VCaP (cell line): ENCODE results near the gene MFSD11.
"Not testable (repeated sequence)": the region's sequence is repeated elsewhere in the genome, so short reads cannot be mapped to it uniquely, and the experiment has no call there.

Experiments used
- H3K27ac ChIP-seq: fragments of 450-650 bp; 2 replicates; pipeline ENCODE4 v1.5.1; 2017
- TF ChIP-seq, protein P1 (sequence below): fragments of 450-650 bp; conservative IDR thresholded peaks from 2 replicates; pipeline ENCODE4 v1.5.1; 2017; ENCODE audit warnings: mild to moderate bottlenecking, moderate library complexity

Gene MFSD11

DNA sequence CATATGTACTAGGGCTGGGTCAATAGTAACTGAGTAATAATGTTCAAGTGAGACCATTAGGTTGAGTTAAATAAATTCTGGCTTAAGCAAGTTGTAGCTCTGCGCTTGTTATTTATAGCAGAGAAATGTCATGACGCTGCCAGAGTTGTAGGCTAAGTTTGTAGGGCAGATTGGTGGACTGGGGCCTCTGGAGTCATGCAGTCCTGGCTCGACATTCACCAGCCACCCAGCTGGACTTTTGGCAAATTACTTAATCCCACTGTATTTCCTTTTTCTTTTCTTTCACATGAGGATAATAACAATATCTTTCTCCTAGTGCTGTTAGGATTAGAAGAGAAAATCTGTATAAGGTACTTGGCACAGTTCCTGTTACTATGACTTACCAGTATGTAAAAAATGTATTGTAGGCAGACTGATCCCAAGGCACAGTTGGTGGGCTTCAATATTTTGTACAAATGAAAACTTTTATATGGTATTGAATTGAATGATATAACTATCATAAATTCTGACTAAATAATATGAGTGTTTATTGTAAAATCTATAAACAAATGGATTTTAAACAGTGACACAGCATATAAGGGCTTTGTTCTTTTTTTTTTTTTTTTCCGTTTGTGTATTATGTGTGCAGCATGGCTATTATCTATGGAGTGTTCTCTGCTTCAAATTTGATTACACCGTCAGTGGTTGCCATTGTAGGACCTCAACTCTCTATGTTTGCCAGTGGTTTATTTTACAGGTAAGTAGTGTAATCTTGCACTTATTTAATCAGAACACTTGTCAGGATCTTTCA lies 2.6 kb downstream of the MFSD11 start:
- no peak overlapping the region for H3K27ac ChIP-seq
- TF ChIP-seq, protein P1, sequence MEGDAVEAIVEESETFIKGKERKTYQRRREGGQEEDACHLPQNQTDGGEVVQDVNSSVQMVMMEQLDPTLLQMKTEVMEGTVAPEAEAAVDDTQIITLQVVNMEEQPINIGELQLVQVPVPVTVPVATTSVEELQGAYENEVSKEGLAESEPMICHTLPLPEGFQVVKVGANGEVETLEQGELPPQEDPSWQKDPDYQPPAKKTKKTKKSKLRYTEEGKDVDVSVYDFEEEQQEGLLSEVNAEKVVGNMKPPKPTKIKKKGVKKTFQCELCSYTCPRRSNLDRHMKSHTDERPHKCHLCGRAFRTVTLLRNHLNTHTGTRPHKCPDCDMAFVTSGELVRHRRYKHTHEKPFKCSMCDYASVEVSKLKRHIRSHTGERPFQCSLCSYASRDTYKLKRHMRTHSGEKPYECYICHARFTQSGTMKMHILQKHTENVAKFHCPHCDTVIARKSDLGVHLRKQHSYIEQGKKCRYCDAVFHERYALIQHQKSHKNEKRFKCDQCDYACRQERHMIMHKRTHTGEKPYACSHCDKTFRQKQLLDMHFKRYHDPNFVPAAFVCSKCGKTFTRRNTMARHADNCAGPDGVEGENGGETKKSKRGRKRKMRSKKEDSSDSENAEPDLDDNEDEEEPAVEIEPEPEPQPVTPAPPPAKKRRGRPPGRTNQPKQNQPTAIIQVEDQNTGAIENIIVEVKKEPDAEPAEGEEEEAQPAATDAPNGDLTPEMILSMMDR: no peak

DNA sequence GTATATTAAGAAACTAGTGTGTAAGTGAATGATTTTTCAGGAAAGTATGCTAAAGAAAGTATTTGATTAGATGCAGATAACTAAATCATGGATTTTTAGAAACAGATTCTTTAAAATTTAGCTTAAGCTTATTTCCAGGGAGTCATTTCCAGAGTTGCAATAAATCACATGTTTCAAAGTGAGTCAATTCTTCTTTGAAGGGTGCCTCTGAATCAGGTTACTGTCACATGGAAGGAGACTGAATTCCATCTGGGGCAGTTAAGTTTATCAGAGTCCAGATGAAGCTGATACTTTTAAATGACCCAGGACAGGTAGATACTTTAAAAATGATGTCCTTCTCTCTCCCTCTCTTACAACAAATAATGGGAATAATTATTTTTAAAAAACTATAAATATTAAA lies 5.0 kb downstream of the MFSD11 start:
- H3K27ac ChIP-seq: no peak overlapping the region
- TF ChIP-seq, protein P1: no peak

DNA sequence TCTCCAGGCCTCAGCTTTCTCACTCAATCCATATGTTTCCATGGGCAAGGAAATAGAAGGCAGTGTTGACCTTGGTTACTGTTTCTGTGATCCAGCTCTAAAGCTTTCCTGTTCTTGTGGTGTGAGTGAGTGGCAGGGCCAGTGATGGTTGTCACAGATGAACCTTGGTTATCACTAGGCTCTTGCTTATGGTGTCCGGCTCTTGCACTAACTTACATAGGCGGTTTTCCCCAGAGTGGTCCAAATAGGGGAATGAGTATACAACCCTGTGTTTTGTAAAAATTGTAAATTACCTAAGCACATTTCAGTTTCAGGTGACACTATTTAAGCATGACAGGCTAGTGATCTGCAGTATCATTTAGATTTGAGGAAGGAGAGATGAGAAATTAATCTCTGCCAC lies 6.8 kb downstream of the MFSD11 start:
- no peak overlapping the region for H3K27ac ChIP-seq
- TF ChIP-seq, protein P1: no peak

DNA sequence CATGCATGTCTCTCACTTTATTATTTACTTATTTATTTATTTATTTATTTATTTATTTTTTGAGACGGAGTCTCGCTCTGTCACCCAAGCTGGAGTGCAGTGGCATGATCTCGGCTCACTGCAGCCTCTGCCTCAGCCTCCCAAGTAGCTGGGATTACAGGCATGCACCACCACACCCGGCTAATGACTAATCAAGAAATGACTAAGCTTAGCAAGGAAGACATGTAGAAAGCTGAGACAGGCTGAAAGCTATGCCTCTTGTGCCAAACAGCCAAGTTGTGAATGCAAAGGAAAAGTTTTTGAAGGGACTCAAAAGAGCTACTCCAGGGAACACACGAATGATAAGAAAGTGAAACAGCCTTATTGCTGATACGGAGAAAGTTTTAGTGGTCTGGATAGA lies 7.9 kb downstream of the MFSD11 start:
- H3K27ac ChIP-seq: not testable (repeated sequence)

DNA sequence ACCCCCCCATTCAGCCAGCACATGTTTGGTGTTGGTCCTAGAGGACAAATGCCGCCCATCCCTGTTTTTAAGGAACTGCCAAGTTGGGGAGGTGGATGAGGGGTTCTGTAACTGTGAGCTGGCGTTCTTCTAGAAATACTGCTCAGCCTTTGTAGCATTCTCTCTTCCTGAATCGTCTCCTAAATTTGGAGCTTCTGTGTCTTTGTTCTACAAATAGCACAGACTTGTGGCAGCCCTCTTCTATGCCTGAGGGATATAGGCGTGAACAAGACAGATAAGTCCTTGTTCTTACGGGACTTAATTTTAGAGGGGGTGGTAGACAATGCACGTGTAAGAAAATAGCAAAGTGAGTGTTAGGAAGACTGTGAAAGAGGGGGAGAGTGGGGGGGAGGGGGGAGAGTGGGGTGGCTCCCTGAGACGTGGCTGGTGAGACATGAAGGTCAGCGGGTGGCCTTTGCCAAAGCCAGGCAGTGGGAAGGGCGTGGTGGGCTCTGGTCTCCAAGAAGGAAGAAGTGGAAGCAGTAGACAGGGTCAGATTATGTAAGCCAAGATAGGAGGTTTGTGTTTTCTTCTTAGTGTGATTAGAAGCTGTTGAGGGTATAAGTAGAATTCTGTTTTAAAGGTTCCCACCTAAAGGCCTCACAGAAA lies 9.9 kb downstream of the MFSD11 start:
- TF ChIP-seq, protein P1: no peak
- no peak overlapping the region for H3K27ac ChIP-seq

DNA sequence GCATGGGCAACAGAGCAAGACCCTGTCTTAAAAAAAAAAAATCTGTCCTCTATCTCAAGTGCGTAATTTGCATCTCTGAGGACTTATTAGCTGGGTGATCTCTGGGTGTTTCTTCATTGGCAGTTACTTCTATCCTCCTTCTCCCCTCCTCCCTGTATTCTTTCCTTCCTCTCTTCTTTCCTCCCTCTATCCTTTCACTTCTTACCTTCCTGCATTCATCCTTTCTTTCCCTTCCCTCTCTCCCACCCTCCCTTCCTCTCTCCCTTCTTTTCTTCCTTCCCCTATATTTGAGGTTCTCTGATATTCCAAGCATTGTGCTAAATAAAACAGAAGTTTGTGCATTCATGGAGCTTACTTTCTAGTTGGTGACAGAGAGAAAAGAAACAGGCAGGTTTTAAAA lies 10.7 kb downstream of the MFSD11 start:
- H3K27ac ChIP-seq: no peak overlapping the region
- TF ChIP-seq, protein P1: no peak

DNA sequence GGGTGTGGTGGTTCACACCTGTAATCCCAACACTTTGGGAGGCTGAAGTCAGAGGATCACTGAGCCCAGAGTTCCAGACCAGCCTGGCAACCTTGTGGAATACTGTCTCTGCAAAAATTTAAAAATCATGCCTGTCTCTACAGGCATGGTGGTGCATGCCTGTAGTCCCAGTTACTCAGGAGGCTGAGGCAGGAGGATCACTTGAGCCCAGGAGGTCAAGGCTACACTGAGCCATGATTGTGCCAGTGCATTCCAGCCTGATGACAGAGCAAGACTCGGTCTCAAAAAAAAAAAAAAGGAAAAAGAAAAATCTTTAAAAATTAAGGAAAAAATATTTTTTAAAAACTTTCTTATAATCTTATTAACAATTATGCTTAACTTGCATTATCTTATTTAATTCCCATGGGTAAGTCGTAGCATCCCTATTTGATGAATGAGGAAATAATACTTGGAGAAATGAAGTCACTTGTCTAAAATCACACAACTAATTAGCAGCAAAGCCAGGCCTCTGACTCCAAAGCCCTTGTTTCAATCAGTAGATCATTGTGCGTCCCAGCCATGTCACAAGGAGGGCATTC lies 13.6 kb downstream of the MFSD11 start:
- no peak overlapping the region for H3K27ac ChIP-seq

More for the DNA sequence above, 13.6 kb downstream of the MFSD11 start:
- TF ChIP-seq, protein P1: no peak
